ENCODE measurements around the gene ASPDH. TPM values are rescaled to one million over a fixed set of nuclear protein-coding genes. Genes with fewer than 3 reads are reported as not detected.

Gene ASPDH
- total and polyA plus RNA-seq, 2 of the 4 experiments (the other 2 are of a cell fraction), result not detected

DNA sequence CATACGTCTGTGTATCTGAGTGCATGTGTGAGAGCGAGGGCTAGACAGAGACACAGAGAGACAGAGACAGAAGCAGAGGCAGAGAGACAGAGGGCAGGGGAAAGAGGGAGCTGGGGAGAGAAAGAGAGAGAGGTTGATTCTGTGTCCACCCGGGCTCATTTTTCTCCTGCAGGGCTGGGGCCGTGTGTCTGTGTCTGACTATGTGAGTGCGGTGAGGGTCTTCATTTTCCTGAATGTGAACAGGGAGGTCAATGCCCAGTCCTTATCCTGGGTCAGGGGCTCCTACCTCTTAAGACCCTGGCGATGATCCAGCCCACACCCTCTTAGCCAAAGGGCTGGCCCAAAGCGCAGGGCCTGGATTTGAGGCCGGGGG is 36.9 kb upstream of the ASPDH start:
- no peak overlapping the region for H4K91ac ChIP-seq (ENCODE audit: insufficient read depth, low read depth, low read length)
- intact Hi-C loops (cut with micrococcal nuclease) (no loop called here), in situ Hi-C loops (cut with MboI; ENCODE audit: low sequenced_read_pairs) (no loop called here), dilution Hi-C loops (cut with HindIII; ENCODE audit: low sequenced_read_pairs, unreplicated experiment) (no loop called here)
- no peak overlapping the region for H3K4me2 ChIP-seq (ENCODE audit: low read depth, low read length)
- BruUV-seq (replicated peaks), result no TSS peak
- H2AK5ac ChIP-seq (ENCODE audit: low read depth, low read length), result no peak overlapping the region
- no peak overlapping the region for H4K8ac ChIP-seq (ENCODE audit: low read depth in 2 of 2, low read length in 2 of 2)
- CTCF ChIA-PET, result no interaction called here
- no peak overlapping the region for H3K4me3 ChIP-seq (ENCODE audit: insufficient read depth, low read depth, low read length)
- H2BK15ac ChIP-seq (ENCODE audit: low read depth, low read length), result no peak overlapping the region
- H2BK5ac ChIP-seq (ENCODE audit: low read depth, low read length, poor library complexity, severe bottlenecking), result no peak overlapping the region
- H2BK20ac ChIP-seq (ENCODE audit: low read depth, low read length), result no peak overlapping the region
- H2AFZ ChIP-seq (replicated peaks; ENCODE audit: low read length, poor library complexity), result no peak overlapping the region
- no peaks in the 10 kb centered on the region for H3K79me1 ChIP-seq (ENCODE audit: low read depth in 1 of 2, low read length in 2 of 2)
- no peak overlapping the region for H3K56ac ChIP-seq (ENCODE audit: extremely low read depth, insufficient read depth, low read length)
- H3K36me3 ChIP-seq (ENCODE audit: control insufficient read depth, insufficient read depth, low read length), result no peaks in the 10 kb centered on the region
- H3K4ac ChIP-seq (ENCODE audit: low read depth, low read length), result no peak overlapping the region
- TF ChIP-seq, protein P1, sequence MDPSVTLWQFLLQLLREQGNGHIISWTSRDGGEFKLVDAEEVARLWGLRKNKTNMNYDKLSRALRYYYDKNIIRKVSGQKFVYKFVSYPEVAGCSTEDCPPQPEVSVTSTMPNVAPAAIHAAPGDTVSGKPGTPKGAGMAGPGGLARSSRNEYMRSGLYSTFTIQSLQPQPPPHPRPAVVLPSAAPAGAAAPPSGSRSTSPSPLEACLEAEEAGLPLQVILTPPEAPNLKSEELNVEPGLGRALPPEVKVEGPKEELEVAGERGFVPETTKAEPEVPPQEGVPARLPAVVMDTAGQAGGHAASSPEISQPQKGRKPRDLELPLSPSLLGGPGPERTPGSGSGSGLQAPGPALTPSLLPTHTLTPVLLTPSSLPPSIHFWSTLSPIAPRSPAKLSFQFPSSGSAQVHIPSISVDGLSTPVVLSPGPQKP (IDR thresholded peaks at IDR 0.05; ENCODE audit: borderline replicate concordance, low read depth, low read length), result no peak
- POLR2A ChIA-PET (ENCODE audit: unreplicated experiment), result no interaction called here
- H3K27me3 ChIP-seq (ENCODE audit: control insufficient read depth, insufficient read depth, low read length), result peaks cover 35% of the 10 kb centered on the region
- no peaks in the 10 kb centered on the region for H3K9me1 ChIP-seq (ENCODE audit: insufficient read depth, low read length)
- DNase-seq (no peak), ATAC-seq (ENCODE audit: low read depth) (no peak)
- no peak overlapping the region for H4K5ac ChIP-seq (ENCODE audit: low read depth, low read length)
- no peak overlapping the region for H3K23ac ChIP-seq (ENCODE audit: low read depth, low read length)
- H3K4me1 ChIP-seq (ENCODE audit: control insufficient read depth, insufficient read depth, low read length), result no peaks in the 10 kb centered on the region; the same call in 1 of the 2 replicates
- H4K20me1 ChIP-seq (ENCODE audit: insufficient read depth, low read length), result no peaks in the 10 kb centered on the region
- 40% methylated on average over 1 of the region's 8 CpGs; no CpG with 5 or more reads in 1 of the 2 experiments for whole genome bisulfite sequencing, 2 experiments (ENCODE audit: extremely low coverage in 2 of 2, insufficient read length in 1 of 2)
- H3K9me3 ChIP-seq (ENCODE audit: control insufficient read depth, insufficient read depth, low read length), result no peaks in the 10 kb centered on the region
- H3K27ac ChIP-seq (ENCODE audit: insufficient read depth, low read length), result no peak overlapping the region
- H3K14ac ChIP-seq (replicated peaks; ENCODE audit: low read depth, low read length), result no peak overlapping the region
- no peak overlapping the region for H2BK120ac ChIP-seq (ENCODE audit: low read depth, low read length)
- no peak overlapping the region for H3K18ac ChIP-seq (ENCODE audit: low read depth, low read length)
- H2AK9ac ChIP-seq (replicated peaks; ENCODE audit: low read depth, low read length, poor library complexity), result no peak overlapping the region
- no peak overlapping the region for H3K9ac ChIP-seq (ENCODE audit: low read depth, low read length)
